IMR-90 (cell line): ENCODE results near the gene CFP. TPM values are rescaled to one million over a fixed set of nuclear protein-coding genes. Genes with fewer than 3 reads are reported as not detected.

Experiments used
- ATAC-seq: fragments of 200-7000 bp; cut with Tn5 transposase; 2 replicates; pipeline ENCODE4 v1.9.1; 2020; ENCODE audit warnings: low read depth, mild to moderate bottlenecking, moderate library complexity
- BruUV-seq: library from RNA; stranded (reverse); fragments of 400-500 nt; replicated peaks from 2 replicates; lab custom pipeline; 2021; lab: Mats Ljungman, UMichigan
- CTCF ChIA-PET: fragments of 300-600 bp; formaldehyde crosslinking; extraction: SDS; loops from one replicate; lab custom pipeline; 2021; ENCODE audit warnings: antibody characterized with exemption; lab: Yijun Ruan, JAX
- POLR2A ChIA-PET: fragments of 300-600 bp; sonication (Branson Sonifier 250); formaldehyde crosslinking; loops from one replicate; lab custom pipeline; 2022; ENCODE audit warnings: antibody characterized with exemption; ENCODE audit not compliant: unreplicated experiment; lab: Charles Lee
- DNase-seq: peaks from one replicate; pipeline ENCODE4 v3.0.0; 2013
- H2AFZ ChIP-seq: replicated peaks from 2 replicates; pipeline ENCODE3; 2013; ENCODE audit warnings: low read length, mild to moderate bottlenecking; ENCODE audit not compliant: poor library complexity
- H2AK5ac ChIP-seq: 2 replicates; pipeline ENCODE4 v1.6.1; 2013; ENCODE audit warnings: low read depth, low read length, inconsistent platforms
- H2AK9ac ChIP-seq: replicated peaks from 2 replicates; pipeline ENCODE3; 2013; ENCODE audit warnings: mild to moderate bottlenecking, low read depth, low read length, moderate library complexity; ENCODE audit not compliant: poor library complexity
- H2BK120ac ChIP-seq: 2 replicates; pipeline ENCODE4 v1.6.1; 2013; ENCODE audit warnings: low read depth, low read length, inconsistent platforms
- H2BK15ac ChIP-seq: 3 replicates; pipeline ENCODE4 v1.6.1; 2013; ENCODE audit warnings: low read depth, low read length, inconsistent platforms
- H2BK20ac ChIP-seq: 2 replicates; pipeline ENCODE4 v1.6.1; 2013; ENCODE audit warnings: low read depth, mild to moderate bottlenecking, inconsistent platforms, low read length, moderate library complexity
- H2BK5ac ChIP-seq: 2 replicates; pipeline ENCODE4 v1.6.1; 2013; ENCODE audit warnings: mild to moderate bottlenecking, low read depth, low read length, inconsistent platforms; ENCODE audit not compliant: poor library complexity, severe bottlenecking
- H3K14ac ChIP-seq: replicated peaks from 2 replicates; pipeline ENCODE4 v1.6.1; 2013; ENCODE audit warnings: low read depth, low read length, inconsistent platforms
- H3K18ac ChIP-seq: 2 replicates; pipeline ENCODE4 v1.6.1; 2013; ENCODE audit warnings: low read depth, low read length, control low read depth
- H3K23ac ChIP-seq: 2 replicates; pipeline ENCODE4 v1.6.1; 2013; ENCODE audit warnings: low read depth, low read length, inconsistent platforms
- H3K27ac ChIP-seq: 2 replicates; pipeline ENCODE4 v1.5.1; 2013; ENCODE audit warnings: mild to moderate bottlenecking, control low read depth, low read length; ENCODE audit not compliant: insufficient read depth
- H3K27me3 ChIP-seq: 2 replicates; pipeline ENCODE4 v1.6.1; 2013; ENCODE audit warnings: low read length; ENCODE audit not compliant: control insufficient read depth, insufficient read depth
- H3K36me3 ChIP-seq: 2 replicates; pipeline ENCODE4 v1.6.1; 2013; ENCODE audit warnings: low read length, mixed read lengths; ENCODE audit not compliant: control insufficient read depth, insufficient read depth
- H3K4ac ChIP-seq: 2 replicates; pipeline ENCODE4 v1.6.1; 2013; ENCODE audit warnings: low read depth, low read length, inconsistent platforms
- H3K4me1 ChIP-seq: 2 replicates; pipeline ENCODE4 v1.6.1; 2013; ENCODE audit warnings: low read length, mixed read lengths; ENCODE audit not compliant: control insufficient read depth, insufficient read depth
- H3K4me2 ChIP-seq: 2 replicates; pipeline ENCODE4 v1.6.1; 2013; ENCODE audit warnings: low read depth, mild to moderate bottlenecking, control low read depth, low read length, moderate library complexity
- H3K4me3 ChIP-seq: 2 replicates; pipeline ENCODE4 v1.5.1; 2013; ENCODE audit warnings: low read depth, mild to moderate bottlenecking, control low read depth, low read length, moderate library complexity; ENCODE audit not compliant: insufficient read depth
- H3K56ac ChIP-seq: 2 replicates; pipeline ENCODE4 v1.6.1; 2013; ENCODE audit warnings: low read length, inconsistent platforms; ENCODE audit not compliant: insufficient read depth; ENCODE audit errors: extremely low read depth
- H3K79me1 ChIP-seq, 2 experiments: 2 replicates each; pipeline ENCODE4 v1.6.1; 2013; ENCODE audit warnings: low read length in 2 of 2, inconsistent platforms in 1 of 2, low read depth in 1 of 2
- H3K9ac ChIP-seq: 2 replicates; pipeline ENCODE4 v1.6.1; 2013; ENCODE audit warnings: low read depth, low read length, control low read depth
- H3K9me1 ChIP-seq: 2 replicates; pipeline ENCODE4 v1.6.1; 2013; ENCODE audit warnings: low read length, inconsistent platforms; ENCODE audit not compliant: insufficient read depth
- H3K9me3 ChIP-seq: 2 replicates; pipeline ENCODE4 v1.6.1; 2013; ENCODE audit warnings: low read length; ENCODE audit not compliant: control insufficient read depth, insufficient read depth
- H4K20me1 ChIP-seq: 2 replicates; pipeline ENCODE4 v1.6.1; 2013; ENCODE audit warnings: low read length, inconsistent platforms; ENCODE audit not compliant: insufficient read depth
- H4K5ac ChIP-seq: 2 replicates; pipeline ENCODE4 v1.6.1; 2013; ENCODE audit warnings: mild to moderate bottlenecking, low read depth, low read length, control low read depth
- H4K8ac ChIP-seq, 2 experiments: 2 replicates each; pipeline ENCODE4 v1.6.1; 2013; ENCODE audit warnings: low read depth in 2 of 2, low read length in 2 of 2, control low read depth in 1 of 2, inconsistent platforms in 1 of 2
- H4K91ac ChIP-seq: 2 replicates; pipeline ENCODE4 v1.6.1; 2013; ENCODE audit warnings: low read depth, low read length, inconsistent platforms; ENCODE audit not compliant: insufficient read depth
- BHLHE40 ChIP-seq: fragments of 150-350 bp; IDR thresholded peaks from 2 replicates; pipeline ENCODE4 v1.6.1; 2016; ENCODE audit warnings: mild to moderate bottlenecking, low read depth, low read length
- CEBPB ChIP-seq: IDR thresholded peaks from 2 replicates; pipeline ENCODE4 v1.6.1; 2012; ENCODE audit warnings: low read depth, low read length, improper control_type of control experiment
- CHD1 ChIP-seq: IDR thresholded peaks from 2 replicates; pipeline ENCODE4 v1.6.1; 2012; ENCODE audit warnings: low read depth, low read length, improper control_type of control experiment
- FOS ChIP-seq: fragments of 150-350 bp; IDR thresholded peaks from 2 replicates; pipeline ENCODE4 v1.6.1; 2016; ENCODE audit warnings: low read depth, low read length
- MAFK ChIP-seq: IDR thresholded peaks from 2 replicates; pipeline ENCODE4 v1.6.1; 2012; ENCODE audit warnings: low read depth, low read length, improper control_type of control experiment
- MAZ ChIP-seq: IDR thresholded peaks from 2 replicates; pipeline ENCODE4 v1.6.1; 2012; ENCODE audit warnings: low read depth, mild to moderate bottlenecking, low read length, improper control_type of control experiment, moderate library complexity, borderline replicate concordance
- MXI1 ChIP-seq: IDR thresholded peaks from 2 replicates; pipeline ENCODE4 v1.6.1; 2012; ENCODE audit warnings: low read depth, mild to moderate bottlenecking, low read length, moderate library complexity, borderline replicate concordance
- NFE2L2 ChIP-seq: fragments of 150-350 bp; IDR thresholded peaks from 2 replicates; pipeline ENCODE4 v1.6.1; 2016; ENCODE audit warnings: low read depth, mild to moderate bottlenecking, low read length
- POLR2A ChIP-seq: IDR thresholded peaks from 2 replicates; pipeline ENCODE4 v1.6.1; 2012; ENCODE audit warnings: mild to moderate bottlenecking, low read depth, low read length
- RAD21 ChIP-seq: IDR thresholded peaks from 2 replicates; pipeline ENCODE4 v1.6.1; 2012; ENCODE audit warnings: low read length, improper control_type of control experiment
- RFX5 ChIP-seq: IDR thresholded peaks from 2 replicates; pipeline ENCODE4 v1.8.0; 2012; ENCODE audit warnings: low read depth, mild to moderate bottlenecking, low read length, moderate library complexity
- SMC3 ChIP-seq: fragments of 150-350 bp; IDR thresholded peaks from 2 replicates; pipeline ENCODE4 v1.6.1; 2016; ENCODE audit warnings: low read depth, mild to moderate bottlenecking, antibody characterized with exemption, low read length, moderate library complexity
- WGBS, 2 experiments: methylation state at CpG; one replicate each; pipeline versions ENCODE4 v1.1.5 to v1.1.7; 2013; ENCODE audit warnings: missing lambda C conversion rate in 2 of 2; ENCODE audit not compliant: insufficient read length in 1 of 2; ENCODE audit errors: extremely low coverage in 2 of 2; 5-methylcytosine and 5-hydroxymethylcytosine counted together
- dilution Hi-C: fragments of 300-500 bp; cut with HindIII; formaldehyde crosslinking; loops from one replicate; pipeline ENCODE4 v1.14.3; 2018; ENCODE audit warnings: low sequenced_read_pairs; ENCODE audit not compliant: unreplicated experiment
- in situ Hi-C: fragments of 300-500 bp; cut with MboI; formaldehyde crosslinking; loops from 3 replicates; pipeline ENCODE4 v1.14.3; 2019; ENCODE audit warnings: low sequenced_read_pairs, inconsistent platforms, mixed read lengths
- intact Hi-C: fragments of 100-400 bp; cut with micrococcal nuclease; formaldehyde crosslinking; loops from 2 replicates; pipeline ENCODE4 v1.10.0; 2022
- polyA plus RNA-seq, 3 experiments: library from polyadenylated mRNA; depleted of rRNA; stranded (reverse); fragments of >200 nt; gene quantifications; 2 replicates each; pipeline ENCODE4 v1.2.3, GENCODE V29; 2012; ENCODE audit warnings: low replicate concordance in 1 of 3
- total RNA-seq: library from RNA; depleted of rRNA; stranded (reverse); fragments of >200 nt; gene quantifications from 2 replicates; pipeline ENCODE4 v1.2.3, GENCODE V29; 2012
- TF ChIP-seq, protein P1 (sequence below): fragments of 150-350 bp; IDR thresholded peaks from 2 replicates; pipeline ENCODE4 v1.6.1; 2017; ENCODE audit warnings: mild to moderate bottlenecking, antibody characterized with exemption, low read length, low read depth
- TF ChIP-seq, protein P2 (sequence below): conservative IDR thresholded peaks from 2 replicates; pipeline ENCODE4 v1.5.1; 2012; ENCODE audit warnings: mild to moderate bottlenecking, low read depth, low read length, improper control_type of control experiment
- TF ChIP-seq, protein P3 (sequence below): fragments of 150-350 bp; IDR thresholded peaks from 2 replicates; pipeline ENCODE4 v1.6.1; 2016; ENCODE audit warnings: low read depth, mild to moderate bottlenecking, low read length, moderate library complexity, borderline replicate concordance

Gene CFP
- total and polyA plus RNA-seq, 2 of the 4 experiments (the other 2 are of a cell fraction), result under 0.01 to 0.14 TPM

DNA sequence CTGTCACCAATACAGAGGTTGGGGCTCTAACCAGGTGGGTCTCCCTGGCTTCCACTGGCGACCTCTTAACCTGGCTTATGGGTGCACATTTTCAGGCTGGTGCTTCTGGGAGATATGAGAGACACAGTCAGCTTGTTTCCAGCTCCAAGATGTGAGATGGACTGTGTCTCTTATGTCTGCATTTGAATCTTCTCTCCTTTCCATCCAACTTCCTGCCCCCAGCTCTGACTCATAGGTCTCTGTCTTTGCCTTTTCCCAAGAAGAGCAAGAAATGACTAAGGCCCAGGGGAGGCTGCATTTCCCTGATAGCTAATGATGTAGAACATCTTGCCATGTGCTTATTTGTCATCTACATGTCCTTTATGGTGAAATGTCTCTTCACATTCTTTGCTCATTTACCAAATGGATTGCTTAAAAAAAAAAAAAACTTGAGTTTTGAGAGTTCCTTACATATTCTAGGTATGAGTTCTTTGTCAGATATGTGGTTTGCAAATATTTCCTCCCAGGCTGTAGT lies 32.5 kb upstream of the CFP start:
- peak overlapping the region; percentile 96; the same call in 1 of the 3 replicates for H2BK15ac ChIP-seq
- peaks cover 11 to 14% of the 10 kb centered on the region in 2 experiments for H3K79me1 ChIP-seq
- H3K9ac ChIP-seq, result no peak overlapping the region
- no peaks in the 10 kb centered on the region for H3K27me3 ChIP-seq
- CTCF ChIA-PET, result no interaction called here
- no CpG with 5 or more reads among the region's 1 CpG for WGBS, 2 experiments
- peak overlapping the region; percentile 91 for H3K4ac ChIP-seq
- 0 out of 2 replicates have a peak, but pooled peaks cover 4% of the 10 kb centered on the region for H3K9me1 ChIP-seq
- ATAC-seq, result peak; percentile 27
- no TSS peak for BruUV-seq
- dilution Hi-C loops (no loop called here), in situ Hi-C loops (no loop called here), intact Hi-C loops (loop anchor here (1.0 kb wide), 1 partner anchor 174 kb away; the partner anchor contains the start of gene ZNF81)
- POLR2A ChIA-PET, result no interaction called here
- peak overlapping the region; percentile 82 for H2AFZ ChIP-seq
- H2BK120ac ChIP-seq, result peak overlapping the region; percentile 97
- peak overlapping the region; percentile 88 for H2BK5ac ChIP-seq
- H3K9me3 ChIP-seq, result no peaks in the 10 kb centered on the region
- no peak overlapping the region for H2AK9ac ChIP-seq
- 0 out of 2 replicates have a peak, but pooled peaks cover 3% of the 10 kb centered on the region for H3K36me3 ChIP-seq
- DNase-seq, result peak; percentile 93
- H2BK20ac ChIP-seq, result peak overlapping the region; percentile 88
- H3K4me2 ChIP-seq, result peak overlapping the region; percentile 19
- peak overlapping the region; percentile 95 for H4K91ac ChIP-seq
- H3K56ac ChIP-seq, result peak overlapping the region; percentile 57
- peak overlapping the region; percentile 93 for H3K14ac ChIP-seq
- H4K8ac ChIP-seq, result peak overlapping the region; percentile 79 to 96
- H3K4me3 ChIP-seq, result no peak overlapping the region
- H3K18ac ChIP-seq, result peak overlapping the region; percentile 15
- peak overlapping the region; percentile 80 for H2AK5ac ChIP-seq
- peak overlapping the region; percentile 11; the same call in 1 of the 2 replicates for H4K5ac ChIP-seq
- no peaks in the 10 kb centered on the region for H4K20me1 ChIP-seq
- H3K27ac ChIP-seq, result peak overlapping the region; percentile 65
- peaks cover 4% of the 10 kb centered on the region; the same call in 1 of the 2 replicates for H3K4me1 ChIP-seq
- H3K23ac ChIP-seq, result peak overlapping the region; percentile 92
- TF ChIP-seq, protein P1, sequence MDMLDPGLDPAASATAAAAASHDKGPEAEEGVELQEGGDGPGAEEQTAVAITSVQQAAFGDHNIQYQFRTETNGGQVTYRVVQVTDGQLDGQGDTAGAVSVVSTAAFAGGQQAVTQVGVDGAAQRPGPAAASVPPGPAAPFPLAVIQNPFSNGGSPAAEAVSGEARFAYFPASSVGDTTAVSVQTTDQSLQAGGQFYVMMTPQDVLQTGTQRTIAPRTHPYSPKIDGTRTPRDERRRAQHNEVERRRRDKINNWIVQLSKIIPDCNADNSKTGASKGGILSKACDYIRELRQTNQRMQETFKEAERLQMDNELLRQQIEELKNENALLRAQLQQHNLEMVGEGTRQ, result no peak
- TF ChIP-seq, protein P2, sequence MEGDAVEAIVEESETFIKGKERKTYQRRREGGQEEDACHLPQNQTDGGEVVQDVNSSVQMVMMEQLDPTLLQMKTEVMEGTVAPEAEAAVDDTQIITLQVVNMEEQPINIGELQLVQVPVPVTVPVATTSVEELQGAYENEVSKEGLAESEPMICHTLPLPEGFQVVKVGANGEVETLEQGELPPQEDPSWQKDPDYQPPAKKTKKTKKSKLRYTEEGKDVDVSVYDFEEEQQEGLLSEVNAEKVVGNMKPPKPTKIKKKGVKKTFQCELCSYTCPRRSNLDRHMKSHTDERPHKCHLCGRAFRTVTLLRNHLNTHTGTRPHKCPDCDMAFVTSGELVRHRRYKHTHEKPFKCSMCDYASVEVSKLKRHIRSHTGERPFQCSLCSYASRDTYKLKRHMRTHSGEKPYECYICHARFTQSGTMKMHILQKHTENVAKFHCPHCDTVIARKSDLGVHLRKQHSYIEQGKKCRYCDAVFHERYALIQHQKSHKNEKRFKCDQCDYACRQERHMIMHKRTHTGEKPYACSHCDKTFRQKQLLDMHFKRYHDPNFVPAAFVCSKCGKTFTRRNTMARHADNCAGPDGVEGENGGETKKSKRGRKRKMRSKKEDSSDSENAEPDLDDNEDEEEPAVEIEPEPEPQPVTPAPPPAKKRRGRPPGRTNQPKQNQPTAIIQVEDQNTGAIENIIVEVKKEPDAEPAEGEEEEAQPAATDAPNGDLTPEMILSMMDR, result no peak
- TF ChIP-seq MXI1 (0 out of 2 replicates have a peak, but pooled peaks have one; percentile 37), POLR2A (peak; percentile 31; the same call in 1 of the 2 replicates), RFX5 (no peak), CEBPB (peak; percentile 81), SMC3 (no peak), RAD21 (no peak), NFE2L2 (0 out of 2 replicates have a peak, but pooled peaks have one; percentile 1), MAZ (peak; percentile 65; the same call in 1 of the 2 replicates), BHLHE40 (no peak), CHD1 (no peak), FOS (peak; percentile 73), MAFK (no peak)
- TF ChIP-seq, protein P3, sequence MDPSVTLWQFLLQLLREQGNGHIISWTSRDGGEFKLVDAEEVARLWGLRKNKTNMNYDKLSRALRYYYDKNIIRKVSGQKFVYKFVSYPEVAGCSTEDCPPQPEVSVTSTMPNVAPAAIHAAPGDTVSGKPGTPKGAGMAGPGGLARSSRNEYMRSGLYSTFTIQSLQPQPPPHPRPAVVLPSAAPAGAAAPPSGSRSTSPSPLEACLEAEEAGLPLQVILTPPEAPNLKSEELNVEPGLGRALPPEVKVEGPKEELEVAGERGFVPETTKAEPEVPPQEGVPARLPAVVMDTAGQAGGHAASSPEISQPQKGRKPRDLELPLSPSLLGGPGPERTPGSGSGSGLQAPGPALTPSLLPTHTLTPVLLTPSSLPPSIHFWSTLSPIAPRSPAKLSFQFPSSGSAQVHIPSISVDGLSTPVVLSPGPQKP, result no peak
